Transverse colon (tissue), 4 donors: ENCODE data around the gene ANXA5.
A peak's percentile ranks its signal among the peaks of the same experiment; 100 is the strongest.

Source experiments
- CTCF ChIP-seq, 5 experiments: fragments of 200-600 bp in 3 of 5; fragments of 450-650 bp in 2 of 5; sonication (generic) in 3 of 5; IDR thresholded peaks; 1 replicate in 2 of 5; 2 replicates in 3 of 5; pipeline ENCODE4 v1.5.1; 2016 to 2017; ENCODE audit warnings: antibody characterized with exemption in 5 of 5, inconsistent platforms in 3 of 5, mild to moderate bottlenecking in 2 of 5, moderate library complexity in 1 of 5
- EP300 ChIP-seq: sonication (generic); formaldehyde crosslinking; IDR thresholded peaks from one replicate; pipeline ENCODE4 v1.6.1; 2017; ENCODE audit warnings: antibody characterized with exemption, low read depth
- POLR2A ChIP-seq: fragments of 450-650 bp; IDR thresholded peaks from one replicate; pipeline ENCODE4 v1.6.1; 2016; ENCODE audit warnings: antibody characterized with exemption, mild to moderate bottlenecking, moderate library complexity
- POLR2AphosphoS5 ChIP-seq, 3 donors: sonication (generic); formaldehyde crosslinking; IDR thresholded peaks; one replicate each; pipeline ENCODE4 v1.6.1; 2016; ENCODE audit warnings: antibody characterized with exemption in 3 of 3

DNA sequence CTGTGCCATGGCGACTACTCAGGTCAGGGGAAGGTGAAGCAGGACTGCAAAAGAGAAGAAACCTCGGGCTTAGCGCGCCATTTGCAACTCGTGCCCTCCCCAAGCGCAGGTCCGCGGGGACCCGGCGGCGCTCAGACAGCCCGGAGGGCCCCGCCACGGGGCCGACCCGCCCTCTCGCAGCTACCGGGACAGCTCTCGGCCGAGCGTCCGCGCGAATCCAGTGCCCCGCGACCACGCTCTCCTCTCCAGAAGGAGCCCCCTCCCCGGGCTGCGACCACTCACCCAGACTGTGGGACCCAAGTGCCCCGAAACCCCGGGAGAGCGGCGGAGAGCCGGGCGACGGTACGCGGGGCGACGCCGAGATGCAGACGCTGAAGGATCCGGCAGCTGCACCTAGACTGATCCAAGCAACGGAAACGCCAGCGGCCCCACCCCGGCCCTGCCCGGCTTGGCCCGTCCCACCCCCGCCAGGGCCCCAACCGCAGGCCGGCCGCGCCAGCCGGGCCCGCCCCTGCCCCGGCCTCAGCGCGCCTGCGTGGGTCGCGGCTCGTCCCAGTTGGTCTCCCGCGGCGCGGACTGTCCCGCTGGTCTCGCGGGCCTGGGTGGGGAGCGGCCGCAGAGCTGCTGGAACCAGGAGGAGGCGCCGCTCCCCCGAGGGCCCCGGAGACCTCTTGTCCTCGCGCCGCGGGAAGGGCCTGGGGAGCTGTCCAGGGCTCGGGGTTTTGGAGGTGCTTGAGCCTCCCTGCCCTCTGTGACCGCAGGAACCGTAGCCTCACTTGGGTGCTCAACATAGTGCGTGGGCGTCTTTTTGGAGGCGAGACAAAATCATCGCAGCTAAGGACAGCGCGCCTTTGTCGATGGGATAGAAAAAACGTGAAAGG is at the start of gene ANXA5:
- TF ChIP-seq CTCF (IDR thresholded peaks at IDR 0.05) (peak in 1 of 5 experiments; percentile 23), POLR2A (peak; percentile 79), POLR2AphosphoS5 (IDR thresholded peaks at IDR 0.05) (peak; percentile 92 to 95 (median 93)), EP300 (no peak)
